Measurements from ENCODE around the gene ADAM12. TPM values are rescaled to one million over a fixed set of nuclear protein-coding genes. Genes with fewer than 3 reads are reported as not detected.

Gene ADAM12
- total and polyA plus RNA-seq, 9 of the 15 experiments (the other 6 are each of a cell fraction or from before 2014, with no cell fraction given): not detected

DNA sequence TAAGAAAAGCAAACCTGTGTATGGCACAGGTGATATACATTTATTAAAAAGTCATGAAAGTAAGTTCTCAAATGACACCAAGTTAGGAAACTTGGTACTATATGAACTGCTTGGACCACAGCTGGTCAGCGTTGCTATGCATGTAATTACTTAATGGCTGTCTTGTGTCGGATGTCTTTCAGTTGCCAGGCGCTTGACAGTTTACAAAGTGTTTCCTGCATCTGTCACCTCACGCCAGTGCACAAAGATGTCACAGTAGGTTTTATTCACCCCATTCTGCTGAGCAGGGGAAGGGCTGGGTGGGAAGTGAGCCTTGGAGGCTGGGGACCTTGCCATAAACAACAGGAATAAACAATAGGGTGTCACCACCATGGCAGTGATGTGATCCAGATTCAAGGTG, 35.8 kb downstream of the ADAM12 start:
- H4K20me1 ChIP-seq (replicated peaks; ENCODE audit: control insufficient read depth, insufficient read depth, low read length): no peaks in the 10 kb centered on the region
- no peaks in the 10 kb centered on the region for H3K36me3 ChIP-seq (ENCODE audit: control insufficient read depth, insufficient read depth, low read length)
- TF ChIP-seq MTA1 (IDR thresholded peaks at IDR 0.05; ENCODE audit: borderline replicate concordance) (no peak), OTX1 (CRISPR knock-in tag; IDR thresholded peaks at IDR 0.05) (no peak), NELFE (IDR thresholded peaks at IDR 0.05; ENCODE audit: insufficient read depth, insufficient read length) (no peak), MEF2A (IDR thresholded peaks at IDR 0.05; ENCODE audit: control insufficient read depth, low read depth, low read length) (no peak), ZKSCAN3 (CRISPR knock-in tag; IDR thresholded peaks at IDR 0.05) (no peak), ZNF121 (CRISPR knock-in tag; conservative IDR thresholded peaks at IDR 0.05) (no peak), ZNF232 (CRISPR knock-in tag; IDR thresholded peaks at IDR 0.05) (no peak), ZNF589 (CRISPR knock-in tag; IDR thresholded peaks at IDR 0.05; ENCODE audit: low read depth) (no peak), MAFF (IDR thresholded peaks at IDR 0.05; ENCODE audit: low read length) (no peak), ZNF778 (CRISPR knock-in tag; IDR thresholded peaks at IDR 0.05) (no peak), CREB1 (IDR thresholded peaks at IDR 0.05) (no peak), CREB1 (CRISPR knock-in tag; IDR thresholded peaks at IDR 0.05) (no peak), ZNF583 (CRISPR knock-in tag; IDR thresholded peaks at IDR 0.05) (no peak), MYBL2 (IDR thresholded peaks at IDR 0.05; ENCODE audit: low read depth) (no peak), MYBL2 (CRISPR knock-in tag; IDR thresholded peaks at IDR 0.05; ENCODE audit: borderline replicate concordance) (no peak)
- TF ChIP-seq, protein P1, sequence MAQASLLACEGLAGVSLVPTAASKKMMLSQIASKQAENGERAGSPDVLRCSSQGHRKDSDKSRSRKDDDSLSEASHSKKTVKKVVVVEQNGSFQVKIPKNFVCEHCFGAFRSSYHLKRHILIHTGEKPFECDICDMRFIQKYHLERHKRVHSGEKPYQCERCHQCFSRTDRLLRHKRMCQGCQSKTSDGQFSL (CRISPR knock-in tag; IDR thresholded peaks at IDR 0.05): no peak
- TF ChIP-seq, protein P1 (tag; IDR thresholded peaks at IDR 0.05): no peak

More for the DNA sequence above, 35.8 kb downstream of the ADAM12 start:
- Histone ChIP-seq H3K27ac (ENCODE audit: extremely low read depth, low read depth, low read length) (no peak overlapping the region), H3K79me2 (ENCODE audit: control insufficient read depth, insufficient read depth, low read length) (no peaks in the 10 kb centered on the region), H3K9ac (ENCODE audit: insufficient read depth in 1 of 2, low read depth in 2 of 2, low read length in 2 of 2) (no peak overlapping the region), H3K4me2 (ENCODE audit: insufficient read depth, low read length) (no peak overlapping the region), H3K9me1 (ENCODE audit: control insufficient read depth, insufficient read depth, low read length) (no peaks in the 10 kb centered on the region), H2AFZ (ENCODE audit: low read depth, low read length) (no peak overlapping the region), H3K9me3 (replicated peaks; ENCODE audit: control insufficient read depth, insufficient read depth, low read depth, low read length) (no peaks in the 10 kb centered on the region), H3K4me1 (replicated peaks in 1 of 2; ENCODE audit: control insufficient read depth in 2 of 2, insufficient read depth in 2 of 2, low read length in 2 of 2) (no peaks in the 10 kb centered on the region), H3K4me3 (no peak overlapping the region), H3K27me3 (ENCODE audit: control insufficient read depth in 2 of 2, insufficient read depth in 2 of 2, low read length in 2 of 2) (no peaks in the 10 kb centered on the region)
- 0% methylated on average over 4 of the region's 4 CpGs for WGBS (ENCODE audit: insufficient coverage, low coverage, missing lambda C conversion rate)
- in situ Hi-C loops (cut with MboI) (no loop called here), intact Hi-C loops (cut with micrococcal nuclease) (no loop called here)
- FAIRE-seq: no peak
- CTCF ChIA-PET (ENCODE audit: low intra/inter-chr PET ratio): no interaction called here
- ATAC-seq: no peak
- DNase-seq (ENCODE audit: extremely low read depth in 1 of 4, low spot score in 3 of 4): no peak
- POLR2A ChIA-PET: no interaction called here
- BruUV-seq (replicated peaks): no TSS peak

Data from K562 (cell line).